HCT116 (cell line): Measurements from ENCODE around the gene TMEM125. TPM values are rescaled to one million over a fixed set of nuclear protein-coding genes. Genes with fewer than 3 reads are reported as not detected.

ENCODE experiments used
- ATAC-seq: fragments of 200-7000 bp; cut with Tn5 transposase; 2 replicates; pipeline ENCODE4 v1.9.1; 2020; ENCODE audit warnings: mild to moderate bottlenecking, moderate library complexity
- BruUV-seq: library from RNA; stranded (reverse); fragments of 400-500 nt; replicated peaks from 2 replicates; lab custom pipeline; 2021; lab: Mats Ljungman, UMichigan
- CTCF ChIA-PET: fragments of 300-600 bp; sonication (Branson Sonifier 250); formaldehyde crosslinking; loops from one replicate; lab custom pipeline; 2021; ENCODE audit warnings: antibody characterized with exemption; lab: Charles Lee
- POLR2A ChIA-PET: fragments of 300-600, 350-600 bp; sonication (Branson Sonifier 250); formaldehyde crosslinking; loops from one replicate; lab custom pipeline; 2021; ENCODE audit warnings: antibody characterized with exemption; lab: Charles Lee
- RAD21 ChIA-PET, 2 experiments: fragments of 300-600 bp; sonication (Branson Sonifier 250); formaldehyde crosslinking; loops; one replicate each; lab custom pipeline; 2023; ENCODE audit warnings: low total read pairs in 2 of 2; ENCODE audit not compliant: uncharacterized antibody in 2 of 2, unreplicated experiment in 2 of 2, low non-redundant PET in 1 of 2; lab: Charles Lee
- DNase-seq: peaks from one replicate; pipeline ENCODE4 v3.0.0-alpha.2; 2010; ENCODE audit warnings: low read depth, low spot score
- H2AFZ ChIP-seq: fragments of 200-600 bp; shearing (Covaris generic), sonication (generic); 2 replicates; pipeline ENCODE4 v1.6.1; 2017; ENCODE audit warnings: low read depth, mixed run types, mixed read lengths, antibody characterized with exemption, low read length; ENCODE audit not compliant: poor library complexity, severe bottlenecking
- H3K27ac ChIP-seq: 2 replicates; pipeline ENCODE4 v1.5.1; 2012; ENCODE audit warnings: low read depth, low read length
- H3K27me3 ChIP-seq: fragments of 200-600 bp; sonication (generic); 2 replicates; pipeline ENCODE4 v1.6.1; 2016; ENCODE audit warnings: mixed run types, low read length, mixed read lengths; ENCODE audit not compliant: insufficient read depth
- H3K36me3 ChIP-seq, 2 experiments: fragments of 200-500 bp in 1 of 2; fragments of 200-600 bp in 1 of 2; sonication (Bioruptor generic) in 1 of 2; sonication (generic) in 1 of 2; 2 replicates each; pipeline versions ENCODE4 v1.5.1 to v1.6.1; 2014 to 2016; ENCODE audit warnings: low read length in 2 of 2, inconsistent platforms in 1 of 2, mixed read lengths in 1 of 2, mixed run types in 1 of 2; ENCODE audit not compliant: insufficient read depth in 2 of 2, control insufficient read depth in 1 of 2
- H3K4me1 ChIP-seq, 2 experiments: fragments of 200-600 bp in 1 of 2; sonication (generic) in 1 of 2; 2 replicates each; pipeline versions ENCODE4 v1.5.1 to v1.6.1; 2012 to 2017; ENCODE audit warnings: low read length in 2 of 2, inconsistent platforms in 1 of 2, mild to moderate bottlenecking in 1 of 2, mixed read lengths in 1 of 2, mixed run types in 1 of 2, moderate library complexity in 1 of 2; ENCODE audit not compliant: insufficient read depth in 2 of 2, control insufficient read depth in 1 of 2
- H3K4me2 ChIP-seq: fragments of 200-600 bp; sonication (generic); 2 replicates; pipeline ENCODE4 v1.6.1; 2017; ENCODE audit warnings: mixed run types, low read length, mixed read lengths
- H3K4me3 ChIP-seq, 2 experiments: fragments of 200-600 bp in 1 of 2; sonication (generic) in 1 of 2; replicated peaks in 1 of 2; 2 replicates each; pipeline ENCODE4 v1.5.1; 2011 to 2016; ENCODE audit warnings: low read length in 2 of 2, control low read depth in 1 of 2, low read depth in 1 of 2, mild to moderate bottlenecking in 1 of 2, mixed read lengths in 1 of 2, mixed run types in 1 of 2
- H3K79me2 ChIP-seq: fragments of 200-600 bp; sonication (generic); 2 replicates; pipeline ENCODE4 v1.6.1; 2017; ENCODE audit warnings: mild to moderate bottlenecking, mixed run types, low read length, moderate library complexity, mixed read lengths; ENCODE audit not compliant: insufficient read depth
- H3K9ac ChIP-seq: fragments of 200-600 bp; sonication (generic); 2 replicates; pipeline ENCODE4 v1.6.1; 2016; ENCODE audit warnings: low read length, mixed read lengths
- H3K9me2 ChIP-seq: fragments of 200-600 bp; sonication (generic), shearing (Covaris generic); 2 replicates; pipeline ENCODE4 v1.6.1; 2017; ENCODE audit warnings: mixed run types, mild to moderate bottlenecking, moderate library complexity; ENCODE audit not compliant: insufficient read depth
- H3K9me3 ChIP-seq, 2 experiments: fragments of 200-500 bp in 1 of 2; fragments of 200-600 bp in 1 of 2; sonication (Bioruptor generic) in 1 of 2; sonication (generic) in 1 of 2; 2 replicates each; pipeline ENCODE4 v1.6.1; 2014 to 2017; ENCODE audit warnings: low read length in 2 of 2, mixed read lengths in 2 of 2, inconsistent platforms in 1 of 2, low read depth in 1 of 2, mild to moderate bottlenecking in 1 of 2, mixed run types in 1 of 2, moderate library complexity in 1 of 2; ENCODE audit not compliant: control insufficient read depth in 1 of 2, insufficient read depth in 1 of 2
- H4K20me1 ChIP-seq: fragments of 200-600 bp; sonication (generic), shearing (Covaris generic); 2 replicates; pipeline ENCODE4 v1.6.1; 2017; ENCODE audit warnings: mixed run types, mild to moderate bottlenecking, moderate library complexity; ENCODE audit not compliant: insufficient read depth
- ATF3 ChIP-seq: IDR thresholded peaks from 2 replicates; pipeline ENCODE4 v1.6.1; 2012
- CBX3 ChIP-seq: IDR thresholded peaks from 2 replicates; pipeline ENCODE4 v1.6.1; 2012; ENCODE audit warnings: low read depth
- ELF1 ChIP-seq: IDR thresholded peaks from 2 replicates; pipeline ENCODE4 v1.6.1; 2012; ENCODE audit warnings: low read depth, borderline replicate concordance
- RAD21 ChIP-seq: IDR thresholded peaks from 2 replicates; pipeline ENCODE4 v1.6.1; 2012; ENCODE audit warnings: low read depth, mild to moderate bottlenecking
- SIN3A ChIP-seq: IDR thresholded peaks from 2 replicates; pipeline ENCODE4 v1.6.1; 2012; ENCODE audit warnings: low read depth
- intact Hi-C: fragments of 100-400 bp; cut with micrococcal nuclease; formaldehyde crosslinking; loops from 2 replicates; pipeline ENCODE4 v1.10.0; 2022
- total RNA-seq: library from RNA; stranded (reverse); gene quantifications from one replicate; pipeline ENCODE4 v1.2.1, GENCODE V29; 2021; ENCODE audit not compliant: unreplicated experiment

The TMEM125 gene
- total RNA-seq, 1 experiment from 2014 or later: 13.9 TPM

- no TSS peak for BruUV-seq
- no peak overlapping the region for H3K9ac ChIP-seq
- H3K9me2 ChIP-seq: no peaks in the 10 kb centered on the region
- RAD21 ChIA-PET: no interaction called here
- ATAC-seq: no peak
- no peak overlapping the region for H3K27ac ChIP-seq
- no peak for DNase-seq
- H3K9me3 ChIP-seq: no peaks in the 10 kb centered on the region
- no peaks in the 10 kb centered on the region for H3K36me3 ChIP-seq
- no peaks in the 10 kb centered on the region for H3K79me2 ChIP-seq
- intact Hi-C loops: no loop called here
- POLR2A ChIA-PET: no interaction called here
- CTCF ChIA-PET: no interaction called here
- no peaks in the 10 kb centered on the region for H4K20me1 ChIP-seq
- H3K27me3 ChIP-seq: no peaks in the 10 kb centered on the region
- TF ChIP-seq SIN3A: no peak
- no peak for TF ChIP-seq CBX3
- H2AFZ ChIP-seq: no peak overlapping the region
- no peaks in the 10 kb centered on the region for H3K4me1 ChIP-seq
- H3K4me3 ChIP-seq: no peak overlapping the region
- no peak overlapping the region for H3K4me2 ChIP-seq
Measured at GRCh38 chr1:43312663-43313515, 43.1 kb downstream of the TMEM125 start.

GRCh38 chr1:43313771-43314170 lies 44.0 kb downstream of the TMEM125 start:
- Histone ChIP-seq H3K27ac (no peak overlapping the region), H3K4me2 (no peak overlapping the region), H3K4me1 (peaks cover 0 to 1% of the 10 kb centered on the region in 2 experiments; a peak in 1 of 4 replicates), H3K36me3 (no peaks in the 10 kb centered on the region), H4K20me1 (no peaks in the 10 kb centered on the region), H2AFZ (no peak overlapping the region), H3K9ac (no peak overlapping the region), H3K9me3 (no peaks in the 10 kb centered on the region), H3K79me2 (no peaks in the 10 kb centered on the region), H3K4me3 (no peak overlapping the region), H3K9me2 (no peaks in the 10 kb centered on the region), H3K27me3 (no peaks in the 10 kb centered on the region)
- ChIA-PET POLR2A (no interaction called here), RAD21 (no interaction called here), CTCF (no interaction called here)
- TF ChIP-seq ELF1: no peak
- no peak for TF ChIP-seq ATF3
- no peak for TF ChIP-seq RAD21
- BruUV-seq: no TSS peak
- ATAC-seq (no peak), DNase-seq (no peak)
- intact Hi-C loops: no loop called here
